ENCODE measurements around the gene TUBA1B.
A peak's percentile ranks its signal among the peaks of the same experiment; 100 is the strongest.
"Not testable (repeated sequence)": the region's sequence is repeated elsewhere in the genome, so short reads cannot be mapped to it uniquely, and the experiment has no call there.

The TUBA1B gene
- total RNA-seq = 231 reads per million, percentile 93 among the genes with 10 or more reads in this experiment

- DNase-seq = peak; percentile 87
Measured at GRCh38 chr12:49131051-49131893, at the start of gene TUBA1B. TSS of gene TUBA1B (minus strand) at chr12:49131395. CDS start at chr12:49131300, 95 bp downstream.

GRCh38 chr12:49174218-49174617 lies 43.0 kb upstream of the TUBA1B start:
- no peak for DNase-seq

- DNase-seq = no peak
Measured at GRCh38 chr12:49170924-49171323, 39.7 kb upstream of the TUBA1B start.

DNA sequence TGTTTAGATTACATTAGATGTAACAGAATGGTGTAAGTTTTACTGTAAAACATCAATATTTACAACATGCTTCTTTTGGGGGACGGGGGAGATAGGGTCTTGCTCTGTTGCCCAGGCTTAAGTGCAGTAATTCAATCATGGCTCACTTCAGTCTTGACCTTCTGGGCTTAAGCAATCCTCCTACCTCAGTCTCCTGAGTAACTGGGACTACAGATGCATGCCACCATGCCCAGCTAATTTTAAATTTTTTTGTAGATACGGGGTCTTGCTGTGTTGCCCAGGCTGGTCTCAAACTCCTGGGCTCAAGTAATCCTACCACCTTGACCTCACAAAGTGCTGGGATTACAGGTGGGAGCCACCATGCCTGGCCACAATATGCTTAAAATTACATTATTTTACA lies 33.9 kb upstream of the TUBA1B start:
- no peak for DNase-seq

DNA sequence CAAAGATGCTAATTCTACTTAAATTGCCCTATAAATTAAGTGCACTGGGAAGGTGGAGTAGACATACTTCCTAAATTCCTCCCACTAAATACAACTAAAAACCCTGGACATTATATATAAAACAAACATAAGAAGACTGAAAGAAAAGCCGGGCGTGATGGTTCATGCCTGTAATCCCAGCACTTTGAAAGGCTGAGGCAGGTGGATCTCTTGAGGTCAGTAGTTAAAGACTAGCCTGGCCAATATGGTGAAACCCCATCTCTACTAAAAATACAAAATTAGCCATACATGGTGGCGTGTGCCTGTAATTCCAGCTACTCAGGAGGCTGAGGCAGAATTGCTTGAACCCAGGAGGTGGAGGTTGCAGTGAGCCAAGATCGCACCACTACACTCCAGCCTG lies 30.7 kb upstream of the TUBA1B start:
- not testable (repeated sequence) for DNase-seq

DNA sequence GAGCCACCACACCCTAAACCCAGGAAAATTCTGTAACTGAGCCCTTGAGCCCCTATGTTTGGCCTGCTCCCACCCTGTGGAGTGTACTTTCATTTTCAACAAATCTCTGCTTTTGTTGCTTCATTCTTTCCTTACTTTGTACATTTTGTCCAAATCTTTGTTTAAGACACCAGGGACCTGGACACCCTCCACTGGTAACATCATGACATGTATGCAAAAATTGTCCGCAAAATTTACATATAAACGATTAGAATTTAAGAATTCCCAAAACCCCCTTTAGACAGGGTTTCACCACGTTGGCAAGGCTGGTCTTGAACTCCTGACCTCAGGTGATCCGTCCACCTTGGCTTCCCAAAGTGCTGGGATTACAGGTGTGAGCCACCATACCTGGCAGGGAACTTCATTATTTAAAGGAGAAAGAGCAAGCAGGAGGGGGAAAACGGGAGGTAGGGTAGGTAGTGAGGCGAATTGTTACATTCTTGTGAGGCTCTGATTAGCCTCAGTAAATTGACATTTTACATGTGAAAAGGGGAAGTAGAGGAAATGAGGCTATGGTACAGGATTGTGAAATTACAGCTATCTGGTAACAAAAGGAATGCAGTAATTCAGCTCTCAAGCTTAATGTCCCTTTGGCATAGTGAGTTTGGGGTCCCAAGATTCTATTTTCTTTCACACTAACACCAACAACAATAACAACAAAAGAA lies 30.0 kb upstream of the TUBA1B start:
- DNase-seq = no peak

DNA sequence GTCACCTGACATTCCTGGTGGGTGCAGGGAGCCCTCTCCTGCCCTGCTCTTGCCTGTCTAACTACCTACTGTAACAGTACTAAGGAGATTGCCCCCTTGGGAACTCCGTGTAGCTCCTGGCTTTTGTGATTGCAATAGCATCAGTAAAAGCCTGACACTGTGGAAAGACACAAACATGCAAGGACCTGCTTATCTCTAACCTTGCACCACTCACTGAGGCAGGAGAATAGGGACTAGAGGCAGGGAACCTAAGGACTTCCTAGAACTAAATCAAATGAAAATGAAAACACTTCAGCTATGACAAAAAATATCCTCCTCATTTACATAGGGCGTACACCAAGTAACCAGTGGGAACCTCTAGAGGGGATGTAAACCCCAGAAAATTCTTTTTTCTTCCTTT lies 29.2 kb upstream of the TUBA1B start:
- DNase-seq = no peak

DNA sequence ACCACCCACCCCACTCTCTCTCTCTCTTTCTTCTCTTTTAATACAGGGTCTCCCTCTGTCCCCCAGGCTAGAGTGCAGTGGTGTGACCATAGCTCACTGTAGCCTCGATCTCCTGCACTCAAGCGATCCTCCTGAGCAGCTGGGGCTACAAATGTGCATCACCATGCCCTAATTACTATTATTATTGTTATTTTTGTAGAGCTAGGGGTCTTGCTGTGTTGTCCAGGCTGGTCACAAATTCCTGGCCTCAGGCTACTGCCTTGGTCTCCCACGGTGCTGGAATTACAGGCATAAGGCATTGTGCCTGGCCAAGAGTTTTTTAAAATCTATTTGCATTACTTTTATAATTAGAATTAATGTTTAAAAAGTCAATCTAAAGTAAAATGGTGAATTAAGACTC lies 23.0 kb upstream of the TUBA1B start:
- DNase-seq = no peak

DNA sequence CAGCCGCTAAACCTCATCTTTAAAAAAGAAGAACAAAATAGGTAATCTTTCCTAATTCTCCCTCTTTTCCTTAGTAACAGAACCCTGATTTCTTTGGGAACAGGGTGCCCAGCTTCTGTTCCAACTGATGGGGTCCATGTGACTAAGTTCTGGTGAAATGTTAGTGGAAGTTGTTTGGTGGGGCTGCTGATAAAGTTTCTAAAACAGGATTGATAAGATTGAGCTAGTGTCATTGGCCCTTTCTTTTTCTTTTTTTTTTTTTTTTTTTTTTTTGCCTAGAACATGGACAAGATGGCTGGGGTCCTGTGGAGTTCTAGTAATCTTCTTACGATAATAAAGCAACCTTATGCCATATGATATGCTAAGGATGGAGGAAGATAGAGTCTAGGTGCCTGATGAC lies 16.2 kb upstream of the TUBA1B start:
- DNase-seq = no peak

DNA sequence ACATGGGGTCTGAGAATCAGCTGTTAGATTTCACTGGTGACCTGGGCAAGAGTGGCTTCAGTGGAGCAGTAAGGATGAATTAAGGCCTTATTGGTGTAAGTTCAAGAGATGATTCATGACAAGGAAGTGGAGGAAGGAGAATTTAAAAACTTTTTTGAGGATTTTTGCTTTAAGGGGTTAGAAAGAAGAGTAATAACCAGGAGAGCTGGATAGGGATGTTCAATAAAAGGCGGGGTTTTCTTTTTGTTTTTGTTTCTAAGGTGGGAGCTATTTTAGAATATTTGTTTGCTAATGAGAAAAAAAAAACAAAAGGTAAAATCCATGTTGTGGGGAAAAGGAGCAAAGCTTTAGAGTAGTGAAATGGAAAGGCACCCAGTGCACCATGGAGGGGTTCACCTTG lies 15.2 kb upstream of the TUBA1B start:
- DNase-seq = no peak

- DNase-seq = no peak
Measured at GRCh38 chr12:49144384-49144783, 13.2 kb upstream of the TUBA1B start.

DNA sequence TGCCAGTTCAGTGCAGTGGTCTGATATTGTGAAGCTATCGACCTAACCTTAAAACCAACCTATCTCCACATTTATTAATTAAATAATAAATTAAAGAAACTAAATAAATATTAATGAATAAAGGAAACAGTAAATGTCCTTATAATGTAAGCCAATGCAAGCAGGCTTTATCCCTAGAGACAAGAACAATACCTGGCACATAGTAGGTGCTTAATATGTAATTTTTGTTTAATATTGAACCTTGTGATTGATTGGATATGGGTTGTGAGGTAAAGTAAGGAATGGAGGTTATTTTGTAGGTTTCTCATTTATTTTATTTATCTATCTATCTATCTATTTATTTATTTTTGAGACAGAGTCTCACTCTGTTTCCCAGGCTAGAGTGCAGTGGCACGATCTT lies 7.8 kb upstream of the TUBA1B start:
- no peak for DNase-seq

- DNase-seq = no peak
Measured at GRCh38 chr12:49138587-49138986, 7.4 kb upstream of the TUBA1B start.

- no peak for DNase-seq
Measured at GRCh38 chr12:49137476-49137875, 6.3 kb upstream of the TUBA1B start.

GRCh38 chr12:49136997-49137396 lies 5.8 kb upstream of the TUBA1B start:
- not testable (repeated sequence) for DNase-seq

DNA sequence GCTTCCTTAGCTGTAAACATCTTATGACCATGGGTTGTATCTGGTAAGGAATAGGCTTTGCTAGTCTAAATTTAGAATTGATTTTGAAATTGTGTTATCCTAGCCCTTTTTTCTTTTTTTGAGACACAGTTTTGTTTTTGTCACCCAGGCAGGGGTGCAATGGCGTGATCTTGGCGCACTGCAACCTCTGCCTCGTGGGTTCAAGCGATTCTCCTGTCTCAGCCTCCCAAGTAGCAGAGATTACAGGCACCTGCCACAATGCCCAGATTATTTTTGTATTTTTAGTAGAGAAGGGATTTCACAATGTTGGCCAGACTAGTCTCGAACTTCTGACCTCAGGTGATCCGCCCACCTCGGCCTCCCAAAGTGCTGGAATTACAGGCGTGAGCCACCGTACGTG lies 2.4 kb upstream of the TUBA1B start:
- no peak for DNase-seq

GRCh38 chr12:49133014-49133413 lies 1.8 kb upstream of the TUBA1B start:
- DNase-seq = no peak

DNA sequence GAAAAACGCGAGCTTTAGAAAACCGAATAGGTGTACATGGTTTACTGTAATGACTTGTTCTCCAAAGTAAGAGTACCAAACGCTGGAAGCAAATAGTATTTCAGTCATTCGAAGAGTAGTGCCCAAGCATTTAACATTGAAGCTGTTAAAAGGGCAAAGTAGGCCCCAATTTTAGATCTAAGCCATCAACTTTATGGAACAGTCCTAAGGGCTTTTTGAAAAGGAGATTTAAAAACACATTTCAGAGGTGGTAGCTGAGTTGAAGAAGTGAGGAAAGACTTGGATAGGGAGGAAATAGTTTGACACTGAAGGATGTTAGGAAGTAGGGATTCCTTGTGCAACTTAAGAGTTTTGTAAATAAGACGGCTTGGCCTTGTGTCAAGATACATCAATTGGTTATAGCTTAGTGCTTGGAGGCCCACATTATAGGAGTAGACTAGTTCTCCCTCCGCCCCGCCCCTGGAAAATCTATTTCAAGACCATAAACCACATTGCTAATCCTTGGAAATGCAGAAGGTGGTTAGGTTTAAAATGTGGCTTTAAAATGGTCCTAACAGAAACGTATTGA lies 783 bp upstream of the TUBA1B start:
- DNase-seq = no peak

- DNase-seq = peak; percentile 89
Measured at GRCh38 chr12:49130151-49131050, 794 bp downstream of the TUBA1B start.

GRCh38 chr12:49129332-49130150 lies 1.7 kb downstream of the TUBA1B start:
- DNase-seq = no peak

DNA sequence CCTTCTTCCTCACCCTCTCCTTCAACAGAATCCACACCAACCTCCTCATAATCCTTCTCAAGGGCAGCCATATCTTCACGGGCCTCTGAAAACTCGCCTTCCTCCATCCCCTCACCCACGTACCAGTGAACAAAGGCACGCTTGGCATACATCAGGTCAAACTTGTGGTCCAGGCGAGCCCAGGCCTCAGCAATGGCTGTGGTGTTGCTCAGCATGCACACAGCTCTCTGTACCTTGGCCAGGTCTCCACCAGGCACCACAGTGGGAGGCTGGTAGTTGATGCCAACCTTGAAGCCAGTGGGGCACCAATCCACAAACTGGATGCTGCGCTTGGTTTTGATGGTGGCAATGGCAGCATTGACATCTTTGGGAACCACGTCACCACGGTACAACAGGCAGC lies 3.2 kb downstream of the TUBA1B start:
- DNase-seq = not testable (repeated sequence)
